Epidermal melanocyte (primary cell): ENCODE measurements around the gene BCAR1.
A peak's percentile ranks its signal among the peaks of the same experiment; 100 is the strongest.
"Not testable (repeated sequence)": the region's sequence is repeated elsewhere in the genome, so short reads cannot be mapped to it uniquely, and the experiment has no call there.

ENCODE experiments used
- DNase-seq: peaks from one replicate; pipeline ENCODE4 v3.0.0; 2011; ENCODE audit warnings: low spot score; ENCODE audit not compliant: insufficient read length

BCAR1 gene

GRCh38 chr16:75205438-75205837, 46.0 kb downstream of the BCAR1 start:
- not testable (repeated sequence) for DNase-seq

GRCh38 chr16:75204905-75205304, 46.5 kb downstream of the BCAR1 start:
- DNase-seq, result not testable (repeated sequence)

- no peak for DNase-seq
Measured at GRCh38 chr16:75204410-75204758, 47.0 kb downstream of the BCAR1 start.

- peak; percentile 5 for DNase-seq
Measured at GRCh38 chr16:75203667-75204409, 47.6 kb downstream of the BCAR1 start.

- no peak for DNase-seq
Measured at GRCh38 chr16:75203096-75203495, 48.3 kb downstream of the BCAR1 start.

DNA sequence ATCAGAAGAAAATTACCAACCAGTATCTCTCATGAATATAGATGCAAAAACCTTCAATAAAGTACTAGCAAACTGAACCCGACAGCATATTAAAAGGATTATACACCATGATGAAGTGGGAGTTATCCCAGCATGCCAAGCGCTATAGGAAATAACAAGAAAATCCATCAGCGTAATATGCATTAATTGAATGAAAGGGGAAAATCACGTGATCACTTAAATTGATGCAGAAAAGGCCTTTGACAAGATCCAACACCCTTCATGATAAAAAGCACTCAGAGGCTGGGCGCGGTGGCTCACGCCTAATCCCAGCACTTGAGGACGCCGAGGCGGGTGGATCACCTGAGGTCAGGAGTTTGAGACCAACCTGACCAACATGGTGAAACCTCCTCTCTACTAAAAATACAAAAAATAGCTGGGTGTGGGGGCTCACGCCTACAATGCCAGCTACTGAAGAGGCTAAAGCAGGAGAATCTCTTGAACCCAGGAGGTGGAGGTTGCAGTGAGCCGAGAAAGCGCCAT, 49.3 kb downstream of the BCAR1 start:
- no peak for DNase-seq

- DNase-seq, result peak; percentile 28
Measured at GRCh38 chr16:75198135-75198600, 53.3 kb downstream of the BCAR1 start.

DNA sequence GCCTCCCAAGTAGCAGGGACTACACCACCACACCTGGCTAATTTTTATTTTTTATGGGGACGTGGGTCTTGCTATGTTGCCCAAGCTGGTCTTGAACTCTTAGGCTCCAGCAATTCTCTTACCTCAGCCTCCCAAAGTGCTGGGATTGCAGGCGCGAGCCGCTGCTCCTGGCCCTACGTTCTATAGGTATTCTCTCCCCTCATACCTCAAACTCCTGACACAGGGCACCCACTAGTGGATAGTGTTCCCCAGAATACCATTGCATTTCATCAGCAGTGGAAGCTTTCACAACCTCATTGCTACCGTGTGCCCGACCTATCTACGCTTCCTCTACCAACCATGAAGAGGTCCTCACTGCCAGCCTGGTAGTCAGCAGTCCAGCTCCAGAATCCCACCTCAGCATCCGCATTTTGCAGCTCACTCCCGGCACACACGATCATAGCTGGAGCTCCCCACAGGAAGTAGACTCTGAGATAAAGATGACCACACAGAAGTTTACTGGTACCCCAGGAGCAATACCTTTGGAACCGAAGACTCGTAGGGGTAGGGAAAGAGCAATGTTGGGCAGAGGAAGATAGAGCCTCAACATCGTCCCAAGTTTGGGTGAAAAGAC, 53.8 kb downstream of the BCAR1 start:
- peak; percentile 15 for DNase-seq

GRCh38 chr16:75196836-75197235, 54.6 kb downstream of the BCAR1 start:
- DNase-seq, result peak; percentile 3

- peak; percentile 10 for DNase-seq
Measured at GRCh38 chr16:75195811-75196790, 55.3 kb downstream of the BCAR1 start.

- no peak for DNase-seq
Measured at GRCh38 chr16:75193730-75194444, 57.5 kb downstream of the BCAR1 start.

DNA sequence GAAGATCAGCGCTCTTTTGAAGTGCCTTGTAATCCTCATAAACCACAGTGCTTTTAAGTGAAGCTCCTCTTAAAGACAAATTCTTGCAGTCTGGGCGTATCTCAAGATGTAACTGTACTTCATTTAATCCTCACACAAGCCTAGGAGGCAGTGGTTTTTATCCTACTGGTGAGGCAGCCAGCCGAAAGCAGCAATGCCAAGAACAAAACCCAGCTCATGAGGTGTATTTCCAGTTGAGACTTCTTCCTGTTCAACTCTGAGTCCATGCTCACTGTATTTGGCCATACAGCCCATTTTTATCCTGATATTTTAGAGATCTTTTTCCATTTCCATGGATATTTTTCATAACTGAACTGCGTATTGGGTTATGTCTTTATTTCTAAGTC, 58.2 kb downstream of the BCAR1 start:
- no peak for DNase-seq

DNA sequence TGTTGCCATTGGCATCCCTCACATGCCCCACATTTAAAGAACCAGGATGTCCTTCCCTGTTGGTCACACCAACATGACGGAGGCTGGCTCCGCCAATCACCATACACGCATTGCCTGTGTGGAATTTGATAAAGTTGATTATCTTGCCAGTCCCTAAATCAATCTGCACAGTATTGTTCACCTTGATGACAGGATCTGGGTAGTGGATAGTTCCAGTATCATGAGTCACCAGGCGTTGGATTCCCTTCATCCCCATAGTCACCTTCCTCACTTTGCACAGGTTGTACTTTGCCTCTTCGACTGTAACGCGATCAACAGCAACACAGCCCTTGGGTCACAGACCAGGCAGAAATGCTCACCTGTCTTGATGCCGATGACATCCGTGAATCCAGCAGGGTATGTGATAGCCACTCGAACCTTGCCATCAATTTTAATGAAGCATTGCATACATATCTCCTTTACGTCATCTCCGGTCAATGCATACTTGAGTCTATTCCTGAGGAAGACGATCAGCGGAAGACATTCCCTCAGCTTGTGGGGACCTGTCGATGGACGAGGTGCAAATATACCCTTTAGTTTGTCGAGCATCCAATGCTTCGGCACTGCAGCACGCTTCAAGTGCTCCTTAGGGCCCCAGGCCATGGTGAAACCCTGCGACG, 58.7 kb downstream of the BCAR1 start:
- DNase-seq, result no peak

DNA sequence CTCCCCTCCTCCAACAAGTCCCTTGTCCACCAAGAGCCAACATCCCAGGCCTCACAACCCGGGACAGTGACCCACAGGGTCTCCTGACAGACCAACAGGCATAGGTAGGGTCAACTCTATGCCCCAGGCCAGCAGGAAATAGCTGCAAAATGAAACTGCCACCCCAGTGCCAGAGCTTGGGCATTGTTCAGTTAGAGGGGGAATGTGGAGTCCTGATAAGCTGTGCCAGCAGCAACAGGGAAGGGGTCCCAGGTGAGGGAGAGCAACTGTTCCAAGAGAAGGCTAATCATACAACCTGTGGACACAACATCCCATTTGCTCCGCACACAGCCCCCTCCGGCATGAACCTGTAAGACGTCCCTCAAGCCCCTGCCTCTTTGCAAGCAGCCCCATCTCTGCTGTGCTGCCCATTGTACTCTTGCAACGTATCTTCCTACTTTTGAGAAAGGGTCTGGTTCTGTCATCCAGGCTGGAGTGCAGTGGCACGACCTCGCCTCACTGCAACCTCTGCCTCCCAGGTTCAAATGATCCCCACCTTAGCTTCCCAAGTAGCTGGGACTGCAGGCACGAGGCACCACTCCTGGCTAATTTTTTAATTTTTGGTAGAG, 61.7 kb downstream of the BCAR1 start:
- DNase-seq, result no peak

DNA sequence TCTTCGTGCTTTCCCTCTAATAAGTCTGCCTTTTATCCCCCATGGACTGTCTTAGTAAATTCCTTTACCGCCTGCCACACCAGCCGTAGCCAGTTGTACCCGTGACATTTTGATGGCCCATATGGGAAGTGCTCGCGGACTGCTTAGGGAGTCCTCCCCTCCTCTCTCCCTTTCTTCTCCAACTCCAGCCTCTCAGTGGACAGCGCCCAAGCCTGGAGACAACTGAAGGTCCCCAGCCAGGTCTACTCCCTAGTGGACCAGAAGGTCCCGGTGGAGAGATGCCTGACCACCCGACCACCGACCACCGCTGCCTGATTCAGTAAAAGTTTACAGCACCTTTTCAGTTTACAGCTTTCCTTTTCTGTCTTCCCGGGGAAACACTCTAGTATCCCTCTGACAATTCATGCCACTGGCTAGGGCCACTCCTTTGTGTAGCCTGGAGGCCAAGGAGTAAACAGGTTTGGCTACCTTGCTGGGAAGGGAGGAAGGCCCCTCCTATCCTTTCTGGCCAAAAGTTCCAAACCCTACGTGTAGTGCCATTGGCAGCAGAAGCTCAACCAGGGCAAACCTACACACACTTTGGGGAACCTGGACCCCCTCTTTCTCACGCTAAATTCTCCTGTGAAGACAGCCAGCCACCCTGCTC, 62.5 kb downstream of the BCAR1 start:
- no peak for DNase-seq

DNA sequence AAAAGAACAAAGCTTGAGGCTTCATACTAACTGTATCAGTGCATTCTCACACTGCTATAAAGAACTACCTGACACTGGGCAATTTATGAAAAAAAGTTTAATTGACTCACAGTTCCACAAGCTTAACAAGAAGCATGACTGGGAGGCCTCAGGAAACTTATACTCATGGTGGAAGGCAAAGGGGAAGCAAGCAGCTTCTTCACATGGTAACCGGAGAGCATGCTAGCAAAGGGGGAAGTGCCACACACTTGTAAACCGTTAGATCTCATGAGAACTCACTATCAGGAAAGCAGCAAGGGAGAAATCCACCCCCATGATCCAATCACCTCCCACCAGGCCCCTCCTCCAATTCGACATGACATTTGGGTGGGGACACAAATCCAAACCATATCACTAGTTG, 69.8 kb downstream of the BCAR1 start:
- no peak for DNase-seq

DNA sequence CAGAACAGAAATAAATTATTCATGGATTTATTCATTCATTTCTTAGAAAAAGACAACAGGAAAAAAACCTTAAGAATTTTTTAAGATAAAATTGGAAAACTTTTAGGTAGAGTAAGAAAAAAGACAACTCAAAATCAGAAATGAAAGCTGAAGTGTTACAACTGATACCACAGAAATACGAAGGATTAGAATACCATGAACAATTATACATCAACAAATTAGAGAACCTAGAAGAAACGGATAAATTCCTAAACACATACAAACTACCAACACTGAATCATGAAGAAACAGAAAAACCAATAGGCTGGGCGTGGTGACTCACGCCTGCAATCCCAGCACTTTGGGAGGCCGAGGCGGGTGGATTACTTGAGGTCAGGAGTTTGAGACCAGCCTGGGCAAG, 72.2 kb downstream of the BCAR1 start:
- DNase-seq, result no peak
